Activated naive CD4-positive, alpha-beta T cell treated with anti-CD3 and anti-CD28 coated beads, Interleukin-2, amount 50 U/mL, for 16 hours (primary cell): ENCODE data around the gene OR6J1.
"Not testable (repeated sequence)": the region's sequence is repeated elsewhere in the genome, so short reads cannot be mapped to it uniquely, and the experiment has no call there.

ENCODE experiments used
- DNase-seq: peaks from one replicate; pipeline ENCODE4 v3.0.0-alpha.2; 2020

OR6J1 gene

GRCh38 chr14:22644305-22644635, at the start of gene OR6J1:
Gene OR6J1 (minus strand): TSS chr14:22644352. CDS start chr14:22634811, 9,541 bp downstream.
- DNase-seq, result no peak

GRCh38 chr14:22692194-22692593, 48.0 kb upstream of the OR6J1 start:
- no peak for DNase-seq

- no peak for DNase-seq
Measured at GRCh38 chr14:22691171-22691570, 47.0 kb upstream of the OR6J1 start.

- peak; percentile 20 for DNase-seq
Measured at GRCh38 chr14:22689199-22689598, 45.0 kb upstream of the OR6J1 start.

GRCh38 chr14:22687969-22688368, 43.8 kb upstream of the OR6J1 start:
- not testable (repeated sequence) for DNase-seq

- not testable (repeated sequence) for DNase-seq
Measured at GRCh38 chr14:22686176-22686611, 42.0 kb upstream of the OR6J1 start.

GRCh38 chr14:22685467-22685866, 41.3 kb upstream of the OR6J1 start:
- no peak for DNase-seq

GRCh38 chr14:22683428-22683827, 39.3 kb upstream of the OR6J1 start:
- not testable (repeated sequence) for DNase-seq

- DNase-seq, result no peak
Measured at GRCh38 chr14:22678221-22678620, 34.1 kb upstream of the OR6J1 start.

GRCh38 chr14:22677551-22677950, 33.4 kb upstream of the OR6J1 start:
- DNase-seq, result not testable (repeated sequence)

GRCh38 chr14:22671622-22672021, 27.5 kb upstream of the OR6J1 start:
- no peak for DNase-seq

GRCh38 chr14:22668863-22669262, 24.7 kb upstream of the OR6J1 start:
- no peak for DNase-seq

GRCh38 chr14:22668417-22668816, 24.3 kb upstream of the OR6J1 start:
- no peak for DNase-seq

GRCh38 chr14:22667881-22668280, 23.7 kb upstream of the OR6J1 start:
- no peak for DNase-seq

- DNase-seq, result no peak
Measured at GRCh38 chr14:22666203-22666893, 22.2 kb upstream of the OR6J1 start.

- DNase-seq, result no peak
Measured at GRCh38 chr14:22664261-22664660, 20.1 kb upstream of the OR6J1 start.

- no peak for DNase-seq
Measured at GRCh38 chr14:22660654-22661053, 16.5 kb upstream of the OR6J1 start.

GRCh38 chr14:22658946-22659345, 14.8 kb upstream of the OR6J1 start:
- DNase-seq, result no peak

GRCh38 chr14:22657861-22658260, 13.7 kb upstream of the OR6J1 start:
- no peak for DNase-seq

- no peak for DNase-seq
Measured at GRCh38 chr14:22656945-22657731, 13.0 kb upstream of the OR6J1 start.

- DNase-seq, result no peak
Measured at GRCh38 chr14:22656226-22656625, 12.1 kb upstream of the OR6J1 start.

- DNase-seq, result peak; percentile 50
Measured at GRCh38 chr14:22653012-22653621, 9.0 kb upstream of the OR6J1 start.

GRCh38 chr14:22651586-22651985, 7.4 kb upstream of the OR6J1 start:
- no peak for DNase-seq

- no peak for DNase-seq
Measured at GRCh38 chr14:22650960-22651521, 6.9 kb upstream of the OR6J1 start.
